ENCODE measurements around the gene HRAS. TPM values are rescaled to one million over a fixed set of nuclear protein-coding genes. Genes with fewer than 3 reads are reported as not detected.

HRAS gene
- total and polyA plus RNA-seq, 4 donors = 4.7 to 17.4 (median 10.9) TPM

GRCh38 chr11:551596-551995 lies 16.2 kb upstream of the HRAS start:
- 85% methylated on average over 12 of the region's 12 CpGs for whole genome bisulfite sequencing
- Histone ChIP-seq H3K4me3 (ENCODE audit: low read depth in 1 of 3, low read length in 3 of 3) (no peak overlapping the region), H3K27me3 (ENCODE audit: control insufficient read depth in 4 of 4, insufficient read depth in 4 of 4, low read length in 3 of 4) (no peaks in the 10 kb centered on the region), H3K9me3 (ENCODE audit: control insufficient read depth in 4 of 4, low read length in 3 of 4) (no peaks in the 10 kb centered on the region), H3K4me1 (ENCODE audit: control insufficient read depth in 4 of 4, insufficient read depth in 4 of 4, low read length in 3 of 4) (peaks cover 6 to 21% (median 10%) of the 10 kb centered on the region in 4 donors), H3K27ac (ENCODE audit: low read depth in 1 of 2, low read length in 2 of 2) (no peak overlapping the region), H3K36me3 (ENCODE audit: control insufficient read depth in 4 of 4, insufficient read depth in 3 of 4, low read depth in 1 of 4, low read length in 3 of 4) (peaks cover 0 to 1% (median 0%) of the 10 kb centered on the region in 4 donors), H3K9ac (ENCODE audit: low read depth in 1 of 2, low read length in 2 of 2) (no peak overlapping the region)
- DNase-seq (ENCODE audit: low spot score) = no peak
- no peak for TF ChIP-seq HNF4G (IDR thresholded peaks at IDR 0.05)
- TF ChIP-seq, protein P1, sequence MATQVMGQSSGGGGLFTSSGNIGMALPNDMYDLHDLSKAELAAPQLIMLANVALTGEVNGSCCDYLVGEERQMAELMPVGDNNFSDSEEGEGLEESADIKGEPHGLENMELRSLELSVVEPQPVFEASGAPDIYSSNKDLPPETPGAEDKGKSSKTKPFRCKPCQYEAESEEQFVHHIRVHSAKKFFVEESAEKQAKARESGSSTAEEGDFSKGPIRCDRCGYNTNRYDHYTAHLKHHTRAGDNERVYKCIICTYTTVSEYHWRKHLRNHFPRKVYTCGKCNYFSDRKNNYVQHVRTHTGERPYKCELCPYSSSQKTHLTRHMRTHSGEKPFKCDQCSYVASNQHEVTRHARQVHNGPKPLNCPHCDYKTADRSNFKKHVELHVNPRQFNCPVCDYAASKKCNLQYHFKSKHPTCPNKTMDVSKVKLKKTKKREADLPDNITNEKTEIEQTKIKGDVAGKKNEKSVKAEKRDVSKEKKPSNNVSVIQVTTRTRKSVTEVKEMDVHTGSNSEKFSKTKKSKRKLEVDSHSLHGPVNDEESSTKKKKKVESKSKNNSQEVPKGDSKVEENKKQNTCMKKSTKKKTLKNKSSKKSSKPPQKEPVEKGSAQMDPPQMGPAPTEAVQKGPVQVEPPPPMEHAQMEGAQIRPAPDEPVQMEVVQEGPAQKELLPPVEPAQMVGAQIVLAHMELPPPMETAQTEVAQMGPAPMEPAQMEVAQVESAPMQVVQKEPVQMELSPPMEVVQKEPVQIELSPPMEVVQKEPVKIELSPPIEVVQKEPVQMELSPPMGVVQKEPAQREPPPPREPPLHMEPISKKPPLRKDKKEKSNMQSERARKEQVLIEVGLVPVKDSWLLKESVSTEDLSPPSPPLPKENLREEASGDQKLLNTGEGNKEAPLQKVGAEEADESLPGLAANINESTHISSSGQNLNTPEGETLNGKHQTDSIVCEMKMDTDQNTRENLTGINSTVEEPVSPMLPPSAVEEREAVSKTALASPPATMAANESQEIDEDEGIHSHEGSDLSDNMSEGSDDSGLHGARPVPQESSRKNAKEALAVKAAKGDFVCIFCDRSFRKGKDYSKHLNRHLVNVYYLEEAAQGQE (IDR thresholded peaks at IDR 0.05) = no peak
- TF ChIP-seq RXRA (IDR thresholded peaks at IDR 0.05) = no peak
- TF ChIP-seq SP1 (IDR thresholded peaks at IDR 0.05) = no peak
- TF ChIP-seq EGR1 (IDR thresholded peaks at IDR 0.05; ENCODE audit: low read depth in 2 of 2) = no peak
- TF ChIP-seq, protein P2, sequence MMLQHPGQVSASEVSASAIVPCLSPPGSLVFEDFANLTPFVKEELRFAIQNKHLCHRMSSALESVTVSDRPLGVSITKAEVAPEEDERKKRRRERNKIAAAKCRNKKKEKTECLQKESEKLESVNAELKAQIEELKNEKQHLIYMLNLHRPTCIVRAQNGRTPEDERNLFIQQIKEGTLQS (IDR thresholded peaks at IDR 0.05) = no peak
- TF ChIP-seq, protein P3, sequence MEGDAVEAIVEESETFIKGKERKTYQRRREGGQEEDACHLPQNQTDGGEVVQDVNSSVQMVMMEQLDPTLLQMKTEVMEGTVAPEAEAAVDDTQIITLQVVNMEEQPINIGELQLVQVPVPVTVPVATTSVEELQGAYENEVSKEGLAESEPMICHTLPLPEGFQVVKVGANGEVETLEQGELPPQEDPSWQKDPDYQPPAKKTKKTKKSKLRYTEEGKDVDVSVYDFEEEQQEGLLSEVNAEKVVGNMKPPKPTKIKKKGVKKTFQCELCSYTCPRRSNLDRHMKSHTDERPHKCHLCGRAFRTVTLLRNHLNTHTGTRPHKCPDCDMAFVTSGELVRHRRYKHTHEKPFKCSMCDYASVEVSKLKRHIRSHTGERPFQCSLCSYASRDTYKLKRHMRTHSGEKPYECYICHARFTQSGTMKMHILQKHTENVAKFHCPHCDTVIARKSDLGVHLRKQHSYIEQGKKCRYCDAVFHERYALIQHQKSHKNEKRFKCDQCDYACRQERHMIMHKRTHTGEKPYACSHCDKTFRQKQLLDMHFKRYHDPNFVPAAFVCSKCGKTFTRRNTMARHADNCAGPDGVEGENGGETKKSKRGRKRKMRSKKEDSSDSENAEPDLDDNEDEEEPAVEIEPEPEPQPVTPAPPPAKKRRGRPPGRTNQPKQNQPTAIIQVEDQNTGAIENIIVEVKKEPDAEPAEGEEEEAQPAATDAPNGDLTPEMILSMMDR (IDR thresholded peaks at IDR 0.05; ENCODE audit: low read depth, low read length, missing input control) = no peak
- no peak for TF ChIP-seq HNF4A (conservative IDR thresholded peaks at IDR 0.05)
- no peak for TF ChIP-seq FOXA2 (IDR thresholded peaks at IDR 0.05)
- no peak for TF ChIP-seq FOXA1 (IDR thresholded peaks at IDR 0.05)
- TF ChIP-seq NR2F2 (IDR thresholded peaks at IDR 0.05) = no peak
- no peak for TF ChIP-seq RAD21 (IDR thresholded peaks at IDR 0.05)
- no peak for TF ChIP-seq YY1 (IDR thresholded peaks at IDR 0.05)
- no peak for TF ChIP-seq GABPA (IDR thresholded peaks at IDR 0.05 in 1 of 2, conservative IDR thresholded peaks at IDR 0.05 in 1 of 2)
- TF ChIP-seq, protein P4, sequence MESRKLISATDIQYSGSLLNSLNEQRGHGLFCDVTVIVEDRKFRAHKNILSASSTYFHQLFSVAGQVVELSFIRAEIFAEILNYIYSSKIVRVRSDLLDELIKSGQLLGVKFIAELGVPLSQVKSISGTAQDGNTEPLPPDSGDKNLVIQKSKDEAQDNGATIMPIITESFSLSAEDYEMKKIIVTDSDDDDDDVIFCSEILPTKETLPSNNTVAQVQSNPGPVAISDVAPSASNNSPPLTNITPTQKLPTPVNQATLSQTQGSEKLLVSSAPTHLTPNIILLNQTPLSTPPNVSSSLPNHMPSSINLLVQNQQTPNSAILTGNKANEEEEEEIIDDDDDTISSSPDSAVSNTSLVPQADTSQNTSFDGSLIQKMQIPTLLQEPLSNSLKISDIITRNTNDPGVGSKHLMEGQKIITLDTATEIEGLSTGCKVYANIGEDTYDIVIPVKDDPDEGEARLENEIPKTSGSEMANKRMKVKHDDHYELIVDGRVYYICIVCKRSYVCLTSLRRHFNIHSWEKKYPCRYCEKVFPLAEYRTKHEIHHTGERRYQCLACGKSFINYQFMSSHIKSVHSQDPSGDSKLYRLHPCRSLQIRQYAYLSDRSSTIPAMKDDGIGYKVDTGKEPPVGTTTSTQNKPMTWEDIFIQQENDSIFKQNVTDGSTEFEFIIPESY (IDR thresholded peaks at IDR 0.05) = no peak
- no peak for TF ChIP-seq TAF1 (conservative IDR thresholded peaks at IDR 0.05)

DNA sequence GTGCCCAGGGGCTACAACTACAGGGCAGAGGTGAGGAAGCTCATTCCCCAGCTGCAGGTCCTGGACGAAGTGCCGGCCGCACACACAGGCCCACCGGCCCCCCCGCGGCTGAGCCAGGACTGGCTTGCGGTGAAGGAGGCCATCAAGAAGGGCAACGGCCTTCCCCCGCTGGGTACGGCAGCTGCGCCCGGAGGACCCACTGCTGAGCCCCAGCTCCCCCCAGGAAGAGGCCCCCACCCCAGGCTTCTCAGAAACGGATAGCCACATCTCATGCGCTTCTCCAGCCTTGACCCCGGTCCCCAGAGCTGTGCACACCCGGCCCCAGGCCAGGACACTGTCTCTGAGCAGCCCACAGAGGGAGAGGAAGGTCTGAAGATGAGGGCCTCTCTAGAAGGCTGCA lies 15.8 kb upstream of the HRAS start:
- Histone ChIP-seq H3K4me3 (ENCODE audit: low read depth in 1 of 3, low read length in 3 of 3) (no peak overlapping the region), H3K9ac (ENCODE audit: low read depth in 1 of 2, low read length in 2 of 2) (no peak overlapping the region), H3K9me3 (ENCODE audit: control insufficient read depth in 4 of 4, low read length in 3 of 4) (no peaks in the 10 kb centered on the region), H3K27ac (ENCODE audit: low read depth in 1 of 2, low read length in 2 of 2) (no peak overlapping the region), H3K27me3 (ENCODE audit: control insufficient read depth in 4 of 4, insufficient read depth in 4 of 4, low read length in 3 of 4) (no peaks in the 10 kb centered on the region), H3K36me3 (ENCODE audit: control insufficient read depth in 4 of 4, insufficient read depth in 3 of 4, low read depth in 1 of 4, low read length in 3 of 4) (peaks cover 0 to 1% (median 0%) of the 10 kb centered on the region in 4 donors), H3K4me1 (ENCODE audit: control insufficient read depth in 4 of 4, insufficient read depth in 4 of 4, low read length in 3 of 4) (peaks cover 6 to 21% (median 10%) of the 10 kb centered on the region in 4 donors)
- TF ChIP-seq RXRA (IDR thresholded peaks at IDR 0.05) = no peak
- TF ChIP-seq HNF4A (conservative IDR thresholded peaks at IDR 0.05) = no peak
- TF ChIP-seq, protein P3 (IDR thresholded peaks at IDR 0.05; ENCODE audit: low read depth, low read length, missing input control) = no peak
- TF ChIP-seq JUND (IDR thresholded peaks at IDR 0.05) = no peak
- TF ChIP-seq RAD21 (IDR thresholded peaks at IDR 0.05) = no peak
- TF ChIP-seq TAF1 (conservative IDR thresholded peaks at IDR 0.05) = no peak
- TF ChIP-seq GABPA (IDR thresholded peaks at IDR 0.05 in 1 of 2, conservative IDR thresholded peaks at IDR 0.05 in 1 of 2) = no peak
- DNase-seq (ENCODE audit: low spot score) = no peak
- 87% methylated on average over 16 of the region's 16 CpGs for WGBS

All from liver (tissue), 9 donors.